HCT116 (cell line): ENCODE measurements around the gene FOXP1. TPM values are rescaled to one million over a fixed set of nuclear protein-coding genes. Genes with fewer than 3 reads are reported as not detected.

Experiments
- ATAC-seq: fragments of 200-7000 bp; cut with Tn5 transposase; 2 replicates; pipeline ENCODE4 v1.9.1; 2020; ENCODE audit warnings: mild to moderate bottlenecking, moderate library complexity
- BruUV-seq: library from RNA; stranded (reverse); fragments of 400-500 nt; replicated peaks from 2 replicates; lab custom pipeline; 2021; lab: Mats Ljungman, UMichigan
- CTCF ChIA-PET: fragments of 300-600 bp; sonication (Branson Sonifier 250); formaldehyde crosslinking; loops from one replicate; lab custom pipeline; 2021; ENCODE audit warnings: antibody characterized with exemption; lab: Charles Lee
- POLR2A ChIA-PET: fragments of 300-600, 350-600 bp; sonication (Branson Sonifier 250); formaldehyde crosslinking; loops from one replicate; lab custom pipeline; 2021; ENCODE audit warnings: antibody characterized with exemption; lab: Charles Lee
- RAD21 ChIA-PET, 2 experiments: fragments of 300-600 bp; sonication (Branson Sonifier 250); formaldehyde crosslinking; loops; one replicate each; lab custom pipeline; 2023; ENCODE audit warnings: low total read pairs in 2 of 2; ENCODE audit not compliant: uncharacterized antibody in 2 of 2, unreplicated experiment in 2 of 2, low non-redundant PET in 1 of 2; lab: Charles Lee
- DNase-seq: peaks from one replicate; pipeline ENCODE4 v3.0.0-alpha.2; 2010; ENCODE audit warnings: low read depth, low spot score
- H2AFZ ChIP-seq: fragments of 200-600 bp; shearing (Covaris generic), sonication (generic); 2 replicates; pipeline ENCODE4 v1.6.1; 2017; ENCODE audit warnings: low read depth, mixed run types, mixed read lengths, antibody characterized with exemption, low read length; ENCODE audit not compliant: poor library complexity, severe bottlenecking
- H3K27ac ChIP-seq: 2 replicates; pipeline ENCODE4 v1.5.1; 2012; ENCODE audit warnings: low read depth, low read length
- H3K27me3 ChIP-seq: fragments of 200-600 bp; sonication (generic); 2 replicates; pipeline ENCODE4 v1.6.1; 2016; ENCODE audit warnings: mixed run types, low read length, mixed read lengths; ENCODE audit not compliant: insufficient read depth
- H3K36me3 ChIP-seq, 2 experiments: fragments of 200-500 bp in 1 of 2; fragments of 200-600 bp in 1 of 2; sonication (Bioruptor generic) in 1 of 2; sonication (generic) in 1 of 2; 2 replicates each; pipeline versions ENCODE4 v1.5.1 to v1.6.1; 2014 to 2016; ENCODE audit warnings: low read length in 2 of 2, inconsistent platforms in 1 of 2, mixed read lengths in 1 of 2, mixed run types in 1 of 2; ENCODE audit not compliant: insufficient read depth in 2 of 2, control insufficient read depth in 1 of 2
- H3K4me1 ChIP-seq, 2 experiments: fragments of 200-600 bp in 1 of 2; sonication (generic) in 1 of 2; 2 replicates each; pipeline versions ENCODE4 v1.5.1 to v1.6.1; 2012 to 2017; ENCODE audit warnings: low read length in 2 of 2, inconsistent platforms in 1 of 2, mild to moderate bottlenecking in 1 of 2, mixed read lengths in 1 of 2, mixed run types in 1 of 2, moderate library complexity in 1 of 2; ENCODE audit not compliant: insufficient read depth in 2 of 2, control insufficient read depth in 1 of 2
- H3K4me2 ChIP-seq: fragments of 200-600 bp; sonication (generic); 2 replicates; pipeline ENCODE4 v1.6.1; 2017; ENCODE audit warnings: mixed run types, low read length, mixed read lengths
- H3K4me3 ChIP-seq, 2 experiments: fragments of 200-600 bp in 1 of 2; sonication (generic) in 1 of 2; replicated peaks in 1 of 2; 2 replicates each; pipeline ENCODE4 v1.5.1; 2011 to 2016; ENCODE audit warnings: low read length in 2 of 2, control low read depth in 1 of 2, low read depth in 1 of 2, mild to moderate bottlenecking in 1 of 2, mixed read lengths in 1 of 2, mixed run types in 1 of 2
- H3K79me2 ChIP-seq: fragments of 200-600 bp; sonication (generic); 2 replicates; pipeline ENCODE4 v1.6.1; 2017; ENCODE audit warnings: mild to moderate bottlenecking, mixed run types, low read length, moderate library complexity, mixed read lengths; ENCODE audit not compliant: insufficient read depth
- H3K9ac ChIP-seq: fragments of 200-600 bp; sonication (generic); 2 replicates; pipeline ENCODE4 v1.6.1; 2016; ENCODE audit warnings: low read length, mixed read lengths
- H3K9me2 ChIP-seq: fragments of 200-600 bp; sonication (generic), shearing (Covaris generic); 2 replicates; pipeline ENCODE4 v1.6.1; 2017; ENCODE audit warnings: mixed run types, mild to moderate bottlenecking, moderate library complexity; ENCODE audit not compliant: insufficient read depth
- H3K9me3 ChIP-seq, 2 experiments: fragments of 200-500 bp in 1 of 2; fragments of 200-600 bp in 1 of 2; sonication (Bioruptor generic) in 1 of 2; sonication (generic) in 1 of 2; 2 replicates each; pipeline ENCODE4 v1.6.1; 2014 to 2017; ENCODE audit warnings: low read length in 2 of 2, mixed read lengths in 2 of 2, inconsistent platforms in 1 of 2, low read depth in 1 of 2, mild to moderate bottlenecking in 1 of 2, mixed run types in 1 of 2, moderate library complexity in 1 of 2; ENCODE audit not compliant: control insufficient read depth in 1 of 2, insufficient read depth in 1 of 2
- H4K20me1 ChIP-seq: fragments of 200-600 bp; sonication (generic), shearing (Covaris generic); 2 replicates; pipeline ENCODE4 v1.6.1; 2017; ENCODE audit warnings: mixed run types, mild to moderate bottlenecking, moderate library complexity; ENCODE audit not compliant: insufficient read depth
- CBX3 ChIP-seq: IDR thresholded peaks from 2 replicates; pipeline ENCODE4 v1.6.1; 2012; ENCODE audit warnings: low read depth
- CEBPB ChIP-seq: IDR thresholded peaks from 2 replicates; pipeline ENCODE4 v1.6.1; 2012; ENCODE audit warnings: low read depth
- ELF1 ChIP-seq: IDR thresholded peaks from 2 replicates; pipeline ENCODE4 v1.6.1; 2012; ENCODE audit warnings: low read depth, borderline replicate concordance
- EZH2 ChIP-seq: fragments of 200-600 bp; sonication (generic); IDR thresholded peaks from 2 replicates; pipeline ENCODE4 v1.6.1; 2017; ENCODE audit warnings: antibody characterized with exemption, mixed run types
- EZH2phosphoT487 ChIP-seq: fragments of 200-600 bp; IDR thresholded peaks from 2 replicates; pipeline ENCODE4 v1.6.1; 2018; ENCODE audit warnings: antibody characterized with exemption, borderline replicate concordance
- MAX ChIP-seq: IDR thresholded peaks from 2 replicates; pipeline ENCODE4 v1.6.1; 2012
- POLR2A ChIP-seq: IDR thresholded peaks from 2 replicates; pipeline ENCODE4 v1.7.0; 2011; ENCODE audit warnings: borderline replicate concordance; ENCODE audit not compliant: insufficient read depth, insufficient read length; ENCODE audit errors: extremely low read depth
- POLR2AphosphoS5 ChIP-seq: IDR thresholded peaks from 2 replicates; pipeline ENCODE4 v1.6.1; 2011; ENCODE audit warnings: mild to moderate bottlenecking, low read depth, low read length, moderate library complexity
- RAD21 ChIP-seq: IDR thresholded peaks from 2 replicates; pipeline ENCODE4 v1.6.1; 2012; ENCODE audit warnings: low read depth, mild to moderate bottlenecking
- SP1 ChIP-seq: IDR thresholded peaks from 2 replicates; pipeline ENCODE4 v1.6.1; 2012; ENCODE audit warnings: low read depth
- SRF ChIP-seq: IDR thresholded peaks from 2 replicates; pipeline ENCODE4 v1.6.1; 2012; ENCODE audit warnings: low read depth
- YY1 ChIP-seq: IDR thresholded peaks from 2 replicates; pipeline ENCODE4 v1.6.1; 2011; ENCODE audit warnings: low read length, low read depth, moderate library complexity, mild to moderate bottlenecking; ENCODE audit not compliant: insufficient replicate concordance; ENCODE audit errors: extremely low read depth
- ZFX ChIP-seq: fragments of 450-650 bp; IDR thresholded peaks from 2 replicates; pipeline ENCODE4 v1.6.1; 2017
- ZNF274 ChIP-seq: fragments of 200-500 bp; sonication (Bioruptor generic); IDR thresholded peaks from 2 replicates; pipeline ENCODE4 v1.6.1; 2014; ENCODE audit warnings: mild to moderate bottlenecking, low read depth, low read length, inconsistent platforms
- intact Hi-C: fragments of 100-400 bp; cut with micrococcal nuclease; formaldehyde crosslinking; loops from 2 replicates; pipeline ENCODE4 v1.10.0; 2022
- total RNA-seq: library from RNA; stranded (reverse); gene quantifications from one replicate; pipeline ENCODE4 v1.2.1, GENCODE V29; 2021; ENCODE audit not compliant: unreplicated experiment

FOXP1 gene
- total RNA-seq, 1 experiment from 2014 or later: 11.4 TPM

- Histone ChIP-seq H3K4me2 (no peak overlapping the region), H3K36me3 (no peaks in the 10 kb centered on the region), H2AFZ (no peak overlapping the region), H3K9me3 (no peaks in the 10 kb centered on the region), H3K27ac (no peak overlapping the region), H3K79me2 (no peaks in the 10 kb centered on the region), H3K9me2 (no peaks in the 10 kb centered on the region), H4K20me1 (no peaks in the 10 kb centered on the region), H3K27me3 (no peaks in the 10 kb centered on the region; the same call in 1 of the 2 replicates), H3K4me1 (no peaks in the 10 kb centered on the region), H3K4me3 (no peak overlapping the region)
- RAD21 ChIA-PET: no interaction called here
- no TSS peak for BruUV-seq
- DNase-seq (no peak), ATAC-seq (no peak)
- intact Hi-C loops: no loop called here
- CTCF ChIA-PET: no interaction called here
- TF ChIP-seq CBX3: no peak
- TF ChIP-seq ELF1: no peak
- no peak for TF ChIP-seq CEBPB
- TF ChIP-seq EZH2phosphoT487: no peak
- TF ChIP-seq ZNF274: no peak
- no peak for TF ChIP-seq POLR2A
- TF ChIP-seq MAX: no peak
- no peak for TF ChIP-seq POLR2AphosphoS5
- TF ChIP-seq RAD21: no peak
- TF ChIP-seq SP1: no peak
- no peak for TF ChIP-seq SRF
- no peak for TF ChIP-seq YY1
- TF ChIP-seq ZFX: no peak
- TF ChIP-seq EZH2: no peak
- TF ChIP-seq, all 23 proteins: peak for 0
- POLR2A ChIA-PET: no interaction called here
- no peak overlapping the region for H3K9ac ChIP-seq
Observed at GRCh38 chr3:70916375-70917055, 667.0 kb downstream of the FOXP1 start.
